Naive thymus-derived CD4-positive, alpha-beta T cell (primary cell): ENCODE results near the gene GHR. TPM values are rescaled to one million over a fixed set of nuclear protein-coding genes. Genes with fewer than 3 reads are reported as not detected.

Source experiments
- ATAC-seq: fragments of 150-1000 bp; cut with Tn5 transposase; 2 replicates; pipeline ENCODE4 v1.10.0; 2021; ENCODE audit warnings: mild to moderate bottlenecking, moderate library complexity
- CTCF ChIA-PET: fragments of 350-600 bp; sonication (Branson Sonifier 250); formaldehyde crosslinking; loops from one replicate; lab custom pipeline; 2021; ENCODE audit warnings: antibody characterized with exemption; lab: Charles Lee
- POLR2A ChIA-PET: fragments of 350-600 bp; sonication (Branson Sonifier 250); formaldehyde crosslinking; loops from one replicate; lab custom pipeline; 2021; ENCODE audit warnings: antibody characterized with exemption, inconsistent platforms; lab: Charles Lee
- DNase-seq, 9 donors: peaks; one replicate each; pipeline versions ENCODE4 v3.0.0 to v3.0.0-alpha.2; 2020 to 2022; ENCODE audit warnings: mixed read lengths in 1 of 9
- H3K27ac ChIP-seq: one replicate; pipeline ENCODE4 v1.7.0; 2013; ENCODE audit warnings: mild to moderate bottlenecking, low read depth, low read length, moderate library complexity
- H3K27me3 ChIP-seq, 2 donors: one replicate each; pipeline ENCODE4 v1.7.0; 2013; ENCODE audit warnings: low read length in 2 of 2, mild to moderate bottlenecking in 2 of 2, moderate library complexity in 2 of 2; ENCODE audit not compliant: control insufficient read depth in 2 of 2, insufficient read depth in 2 of 2
- H3K36me3 ChIP-seq, 3 experiments: 1 replicate in 2 of 3; 2 replicates in 1 of 3; pipeline ENCODE4 v1.7.0; 2013; ENCODE audit warnings: low read length in 3 of 3, mild to moderate bottlenecking in 3 of 3, moderate library complexity in 1 of 3; ENCODE audit not compliant: insufficient read depth in 3 of 3, control insufficient read depth in 2 of 3
- H3K4me1 ChIP-seq, 2 donors: one replicate each; pipeline ENCODE4 v1.7.0; 2013; ENCODE audit warnings: low read length in 2 of 2, mild to moderate bottlenecking in 2 of 2, moderate library complexity in 1 of 2; ENCODE audit not compliant: control insufficient read depth in 2 of 2, insufficient read depth in 2 of 2
- H3K4me3 ChIP-seq: 2 replicates; pipeline ENCODE4 v1.7.0; 2013; ENCODE audit warnings: mild to moderate bottlenecking, low read length
- H3K9me3 ChIP-seq, 3 experiments: 1 replicate in 2 of 3; 2 replicates in 1 of 3; pipeline ENCODE4 v1.7.0; 2013; ENCODE audit warnings: low read length in 3 of 3; ENCODE audit not compliant: control insufficient read depth in 2 of 3
- H3K27ac Mint-ChIP-seq, 9 donors: one replicate each; pipeline ENCODE4 v1.8.0; 2020 to 2022; ENCODE audit warnings: mixed read lengths in 9 of 9, mild to moderate bottlenecking in 8 of 9, moderate library complexity in 5 of 9, inconsistent platforms in 2 of 9
- H3K27me3 Mint-ChIP-seq, 5 donors: one replicate each; pipeline ENCODE4 v1.8.0; 2021 to 2022; ENCODE audit warnings: mixed read lengths in 5 of 5, mild to moderate bottlenecking in 1 of 5
- H3K36me3 Mint-ChIP-seq, 5 donors: one replicate each; pipeline ENCODE4 v1.8.0; 2020 to 2022; ENCODE audit warnings: mixed read lengths in 5 of 5, mild to moderate bottlenecking in 3 of 5, inconsistent platforms in 1 of 5
- H3K4me1 Mint-ChIP-seq, 7 donors: one replicate each; pipeline ENCODE4 v1.8.0; 2020 to 2022; ENCODE audit warnings: mixed read lengths in 7 of 7, mild to moderate bottlenecking in 3 of 7, inconsistent platforms in 1 of 7
- H3K4me3 Mint-ChIP-seq, 10 donors: one replicate each; pipeline ENCODE4 v1.8.0; 2020 to 2022; ENCODE audit warnings: mild to moderate bottlenecking in 10 of 10, mixed read lengths in 10 of 10, moderate library complexity in 6 of 10, inconsistent platforms in 2 of 10
- H3K9me3 Mint-ChIP-seq, 11 donors: one replicate each; pipeline ENCODE4 v1.8.0; 2020 to 2022; ENCODE audit warnings: mixed read lengths in 11 of 11, mild to moderate bottlenecking in 4 of 11, inconsistent platforms in 1 of 11, moderate library complexity in 1 of 11
- intact Hi-C, 2 donors: fragments of 100-400 bp; cut with micrococcal nuclease; formaldehyde crosslinking; loops; one replicate each; pipeline ENCODE4 v1.15.1; 2023
- polyA plus RNA-seq, 2 donors: library from polyadenylated mRNA; unstranded; fragments of 300-500 nt; fragmentation: Illumina TruSeq; gene quantifications; one replicate each; pipeline ENCODE4 v1.2.3, GENCODE V29; 2021
- total RNA-seq, 6 experiments: library from RNA in 5 of 6; stranded (reverse) in 5 of 6; gene quantifications; 1 replicate in 5 of 6; 2 replicates in 1 of 6; pipeline ENCODE4 v1.2.3 and lab custom pipeline; 2021 to 2026

GHR gene
- total and polyA plus RNA-seq, 7 experiments from 2014 or later = not detected

GRCh38 chr5:42596817-42597216 lies 173.6 kb downstream of the GHR start:
- POLR2A ChIA-PET = interaction anchor here (0.6 kb wide), 1 partner anchor 394 kb away, joined by 3 read pairs; no protein-coding TSS in a partner anchor
- Histone ChIP-seq H3K36me3 (no peaks in the 10 kb centered on the region), H3K27ac (no peak overlapping the region), H3K27me3 (no peaks in the 10 kb centered on the region), H3K4me3 (no peak overlapping the region), H3K9me3 (no peaks in the 10 kb centered on the region), H3K4me1 (no peaks in the 10 kb centered on the region)
- peaks cover 0 to 3% (median 0%) of the 10 kb centered on the region in 11 donors for H3K9me3 Mint-ChIP-seq
- no peak overlapping the region for H3K27ac Mint-ChIP-seq
- no peaks in the 10 kb centered on the region for H3K36me3 Mint-ChIP-seq
- CTCF ChIA-PET = no interaction called here
- no peak overlapping the region for H3K4me3 Mint-ChIP-seq
- no peak for DNase-seq
- no peaks in the 10 kb centered on the region for H3K4me1 Mint-ChIP-seq
- H3K27me3 Mint-ChIP-seq = peaks cover 5 to 16% (median 8%) of the 10 kb centered on the region in 5 donors
- ATAC-seq = no peak
- intact Hi-C loops = no loop called here

GRCh38 chr5:42597318-42597937 lies 174.2 kb downstream of the GHR start:
- Mint-ChIP-seq H3K36me3 (no peaks in the 10 kb centered on the region), H3K4me1 (no peaks in the 10 kb centered on the region), H3K4me3 (no peak overlapping the region), H3K27ac (no peak overlapping the region), H3K27me3 (peaks cover 2 to 13% (median 8%) of the 10 kb centered on the region in 5 donors), H3K9me3 (peaks cover 0 to under 1% (median 0%) of the 10 kb centered on the region in 11 donors)
- no peak for ATAC-seq
- H3K36me3 ChIP-seq = no peaks in the 10 kb centered on the region
- H3K4me1 ChIP-seq = no peaks in the 10 kb centered on the region
- CTCF ChIA-PET = no interaction called here
- no peaks in the 10 kb centered on the region for H3K27me3 ChIP-seq
- H3K27ac ChIP-seq = no peak overlapping the region
- POLR2A ChIA-PET = no interaction called here
- no peaks in the 10 kb centered on the region for H3K9me3 ChIP-seq
- no peak overlapping the region for H3K4me3 ChIP-seq
- DNase-seq = no peak
- intact Hi-C loops = no loop called here

DNA sequence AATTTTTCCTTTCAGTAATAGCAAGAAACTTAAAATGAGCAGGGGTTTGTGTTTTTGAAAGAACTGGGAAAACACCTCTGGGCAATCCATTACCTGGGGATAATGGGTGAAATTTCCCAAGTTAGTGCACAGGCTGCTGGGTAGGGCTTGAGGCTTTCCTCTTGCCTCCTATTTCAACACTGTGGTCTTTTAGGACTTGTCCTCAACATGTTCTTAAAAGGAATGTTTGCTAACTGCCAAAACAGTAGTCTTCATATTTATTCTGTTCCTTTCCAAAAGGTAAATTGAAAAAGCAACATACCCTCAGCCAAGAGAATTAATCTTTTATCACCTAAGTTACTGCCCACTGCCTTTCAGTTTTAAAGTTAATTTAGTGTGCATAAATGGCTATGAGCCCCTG lies 175.1 kb downstream of the GHR start:
- Histone ChIP-seq H3K9me3 (no peaks in the 10 kb centered on the region), H3K4me1 (no peaks in the 10 kb centered on the region), H3K36me3 (no peaks in the 10 kb centered on the region), H3K27me3 (no peaks in the 10 kb centered on the region), H3K4me3 (no peak overlapping the region), H3K27ac (no peak overlapping the region)
- intact Hi-C loops = no loop called here
- CTCF ChIA-PET = no interaction called here
- Mint-ChIP-seq H3K27ac (no peak overlapping the region), H3K36me3 (no peaks in the 10 kb centered on the region), H3K9me3 (no peaks in the 10 kb centered on the region), H3K27me3 (peaks cover 2 to 9% (median 8%) of the 10 kb centered on the region in 5 donors), H3K4me3 (no peak overlapping the region), H3K4me1 (no peaks in the 10 kb centered on the region)
- ATAC-seq = no peak
- POLR2A ChIA-PET = no interaction called here
- DNase-seq = no peak

DNA sequence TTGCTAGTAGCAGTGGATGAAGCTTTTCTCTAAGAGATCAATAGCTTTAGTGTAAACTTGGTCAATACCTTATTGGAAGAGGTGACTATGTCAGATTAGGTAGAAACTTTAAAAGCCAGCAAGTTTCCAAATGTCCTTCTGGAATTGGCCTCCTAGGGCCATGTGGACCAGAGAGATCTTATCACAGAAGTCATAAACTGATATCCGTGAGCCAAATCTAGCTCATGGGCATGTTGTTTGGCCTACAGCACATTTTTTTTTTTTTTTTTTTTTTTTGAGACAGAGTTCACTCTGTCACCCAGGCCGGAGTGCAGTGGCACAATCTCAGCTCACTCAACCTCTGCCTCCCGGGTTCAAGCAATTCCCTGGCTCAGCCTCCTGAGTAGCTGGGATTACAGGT lies 175.9 kb downstream of the GHR start:
- no peaks in the 10 kb centered on the region for H3K9me3 Mint-ChIP-seq
- CTCF ChIA-PET = no interaction called here
- H3K4me3 ChIP-seq = no peak overlapping the region

DNA sequence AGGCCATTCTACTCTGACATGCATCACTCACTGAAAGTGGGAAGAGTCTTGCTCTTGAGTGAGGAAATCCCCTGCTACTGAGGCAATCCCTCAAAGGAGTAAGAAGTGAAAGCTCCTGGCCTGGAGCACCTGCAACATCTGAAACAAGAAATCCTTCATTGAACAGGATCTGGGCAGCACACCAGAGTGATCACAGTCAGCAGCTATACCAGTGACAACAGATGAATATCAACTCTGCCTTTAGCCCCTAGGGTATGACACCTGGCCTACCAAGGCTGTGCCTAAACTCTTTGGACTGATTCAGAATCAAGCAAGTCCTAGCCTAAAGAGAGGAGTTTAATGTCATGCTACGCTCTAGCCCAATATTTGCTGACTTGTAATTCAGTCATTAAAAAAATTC lies 177.2 kb downstream of the GHR start:
- intact Hi-C loops = no loop called here
- Mint-ChIP-seq H3K27me3 (peaks cover 2 to 8% (median 7%) of the 10 kb centered on the region in 5 donors), H3K4me3 (no peak overlapping the region), H3K36me3 (no peaks in the 10 kb centered on the region), H3K4me1 (no peaks in the 10 kb centered on the region), H3K9me3 (no peaks in the 10 kb centered on the region), H3K27ac (no peak overlapping the region)
- no peaks in the 10 kb centered on the region for H3K9me3 ChIP-seq
- no peak for ATAC-seq
- ChIA-PET CTCF (no interaction called here), POLR2A (no interaction called here)
- no peaks in the 10 kb centered on the region for H3K36me3 ChIP-seq
- no peak overlapping the region for H3K27ac ChIP-seq
- H3K4me1 ChIP-seq = no peaks in the 10 kb centered on the region
- H3K4me3 ChIP-seq = no peak overlapping the region
- DNase-seq = no peak
- H3K27me3 ChIP-seq = no peaks in the 10 kb centered on the region

More for the DNA sequence above, 175.9 kb downstream of the GHR start:
- ATAC-seq = no peak
- no peak overlapping the region for H3K27ac Mint-ChIP-seq
- H3K27me3 ChIP-seq = no peaks in the 10 kb centered on the region
- DNase-seq = no peak
- H3K27me3 Mint-ChIP-seq = peaks cover 2 to 10% (median 8%) of the 10 kb centered on the region in 5 donors
- no peaks in the 10 kb centered on the region for H3K36me3 Mint-ChIP-seq
- no peaks in the 10 kb centered on the region for H3K36me3 ChIP-seq
- no peaks in the 10 kb centered on the region for H3K4me1 Mint-ChIP-seq
- no peaks in the 10 kb centered on the region for H3K9me3 ChIP-seq
- POLR2A ChIA-PET = no interaction called here
- H3K4me3 Mint-ChIP-seq = no peak overlapping the region
- H3K27ac ChIP-seq = no peak overlapping the region
- H3K4me1 ChIP-seq = no peaks in the 10 kb centered on the region
- intact Hi-C loops = no loop called here

GRCh38 chr5:42604171-42604711 lies 181.0 kb downstream of the GHR start:
- Histone ChIP-seq H3K27me3 (no peaks in the 10 kb centered on the region), H3K4me3 (no peak overlapping the region), H3K9me3 (no peaks in the 10 kb centered on the region), H3K27ac (no peak overlapping the region), H3K4me1 (no peaks in the 10 kb centered on the region), H3K36me3 (no peaks in the 10 kb centered on the region)
- Mint-ChIP-seq H3K27me3 (peaks cover 4 to 25% (median 13%) of the 10 kb centered on the region in 5 donors), H3K4me1 (no peaks in the 10 kb centered on the region), H3K4me3 (no peak overlapping the region), H3K36me3 (no peaks in the 10 kb centered on the region), H3K27ac (no peak overlapping the region), H3K9me3 (peaks cover 0 to 4% (median 0%) of the 10 kb centered on the region in 11 donors)
- intact Hi-C loops = no loop called here
- POLR2A ChIA-PET = no interaction called here
- no peak for ATAC-seq
- DNase-seq = no peak
- CTCF ChIA-PET = no interaction called here

DNA sequence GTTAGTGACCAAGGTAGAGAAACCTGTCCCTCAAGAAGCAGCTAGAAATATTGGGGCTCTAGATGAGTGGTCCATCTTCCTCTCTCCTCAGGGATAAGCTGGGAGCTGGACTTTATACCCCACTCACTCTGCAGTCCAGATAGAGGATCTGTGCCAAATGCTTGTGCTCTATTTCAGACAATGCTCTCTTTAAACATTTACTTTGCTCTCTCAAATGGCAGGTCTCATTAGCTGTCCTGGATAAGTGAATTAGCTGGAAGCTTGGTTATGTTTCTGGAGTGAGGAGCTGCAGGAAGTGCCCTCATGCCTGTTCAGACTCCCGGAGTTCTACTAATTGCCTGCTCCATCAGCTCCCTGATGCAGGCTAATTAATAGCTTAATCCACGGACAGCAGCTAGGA lies 182.3 kb downstream of the GHR start:
- Histone ChIP-seq H3K9me3 (no peaks in the 10 kb centered on the region), H3K27me3 (peaks cover 0 to 3% of the 10 kb centered on the region in 2 donors), H3K4me1 (no peaks in the 10 kb centered on the region), H3K27ac (no peak overlapping the region), H3K36me3 (no peaks in the 10 kb centered on the region), H3K4me3 (no peak overlapping the region)
- intact Hi-C loops = no loop called here
- no peak overlapping the region for H3K4me3 Mint-ChIP-seq
- H3K9me3 Mint-ChIP-seq = peaks cover 0 to 6% (median 0%) of the 10 kb centered on the region in 11 donors
- DNase-seq (no peak), ATAC-seq (no peak)
- no peaks in the 10 kb centered on the region for H3K4me1 Mint-ChIP-seq
- CTCF ChIA-PET = no interaction called here
- POLR2A ChIA-PET = no interaction called here
- no peak overlapping the region for H3K27ac Mint-ChIP-seq
- H3K36me3 Mint-ChIP-seq = no peaks in the 10 kb centered on the region
- H3K27me3 Mint-ChIP-seq = peaks cover 5 to 33% (median 16%) of the 10 kb centered on the region in 5 donors
